NB4 (cell line): ENCODE data around the gene GALNT12.

ENCODE experiments used
- CTCF ChIP-seq: IDR thresholded peaks from one replicate; pipeline ENCODE4 v1.5.1; 2012; ENCODE audit warnings: low read depth, low read length
- MYC ChIP-seq: IDR thresholded peaks from 2 replicates; pipeline ENCODE4 v1.6.1; 2011; ENCODE audit warnings: low read depth, low read length
- POLR2A ChIP-seq: IDR thresholded peaks from 2 replicates; pipeline ENCODE4 v1.6.1; 2011; ENCODE audit warnings: mild to moderate bottlenecking; ENCODE audit not compliant: insufficient read length; ENCODE audit errors: extremely low read depth

- TF ChIP-seq MYC (no peak), CTCF (peak; percentile 7), POLR2A (no peak)
Measured at GRCh38 chr9:98860871-98861293, 53.4 kb downstream of the GALNT12 start.
